DND-41 (cell line): Measurements from ENCODE around the gene SUMO2.
A peak's percentile ranks its signal among the peaks of the same experiment; 100 is the strongest.

Experiments
- ATAC-seq: fragments of 200-7000 bp; cut with Tn5 transposase; 3 replicates; pipeline ENCODE4 v1.9.1; 2021; ENCODE audit warnings: low read depth; ENCODE audit not compliant: insufficient read depth
- DNase-seq: peaks from one replicate; pipeline ENCODE4 v3.0.0-alpha.2; 2020
- H2AFZ ChIP-seq: 2 replicates; pipeline ENCODE4 v1.6.0; 2012; ENCODE audit warnings: low read depth, low read length
- H3K27ac ChIP-seq: 2 replicates; pipeline ENCODE4 v1.5.1; 2012; ENCODE audit warnings: low read length, inconsistent platforms
- H3K27me3 ChIP-seq: fragments of 200-600 bp; sonication (generic); 2 replicates; pipeline ENCODE4 v1.6.0; 2012; ENCODE audit warnings: low read length, mild to moderate bottlenecking, inconsistent platforms; ENCODE audit not compliant: insufficient read depth, poor library complexity
- H3K36me3 ChIP-seq: 2 replicates; pipeline ENCODE4 v1.5.1; 2012; ENCODE audit warnings: low read length, inconsistent platforms; ENCODE audit not compliant: insufficient read depth
- H3K4me1 ChIP-seq: 2 replicates; pipeline ENCODE4 v1.5.1; 2012; ENCODE audit warnings: mild to moderate bottlenecking, low read length; ENCODE audit not compliant: insufficient read depth
- H3K4me2 ChIP-seq: 2 replicates; pipeline ENCODE4 v1.6.0; 2012; ENCODE audit warnings: mild to moderate bottlenecking, moderate library complexity, low read length, inconsistent platforms; ENCODE audit not compliant: insufficient read depth
- H3K4me3 ChIP-seq, 2 experiments: fragments of 200-600 bp in 1 of 2; shearing (Covaris generic) in 1 of 2; 2 replicates each; pipeline ENCODE4 v1.5.1; 2012 to 2016; ENCODE audit warnings: inconsistent platforms in 2 of 2, low read length in 2 of 2, mild to moderate bottlenecking in 2 of 2, low read depth in 1 of 2, moderate library complexity in 1 of 2
- H3K79me2 ChIP-seq: 2 replicates; pipeline ENCODE4 v1.6.0; 2012; ENCODE audit warnings: low read length, inconsistent platforms; ENCODE audit not compliant: insufficient read depth
- H3K9ac ChIP-seq: 2 replicates; pipeline ENCODE4 v1.6.0; 2012; ENCODE audit warnings: low read depth, mild to moderate bottlenecking, inconsistent platforms, low read length, moderate library complexity
- H3K9me3 ChIP-seq: 2 replicates; pipeline ENCODE4 v1.5.1; 2012; ENCODE audit warnings: low read length, moderate library complexity, mild to moderate bottlenecking, inconsistent platforms; ENCODE audit not compliant: insufficient read depth, severe bottlenecking
- H4K20me1 ChIP-seq: 2 replicates; pipeline ENCODE4 v1.6.0; 2012; ENCODE audit warnings: low read length; ENCODE audit not compliant: insufficient read depth
- EZH2 ChIP-seq: IDR thresholded peaks from 3 replicates; pipeline ENCODE4 v1.6.1; 2012; ENCODE audit warnings: borderline replicate concordance, low read depth, mild to moderate bottlenecking, moderate library complexity, low read length, inconsistent platforms; ENCODE audit not compliant: severe bottlenecking
- TF ChIP-seq, protein P1 (sequence below): IDR thresholded peaks from 2 replicates; pipeline ENCODE4 v1.5.1; 2012; ENCODE audit warnings: borderline replicate concordance, low read length, moderate library complexity, mild to moderate bottlenecking; ENCODE audit not compliant: poor library complexity, severe bottlenecking; ENCODE audit errors: extremely low read depth

The SUMO2 gene

DNA sequence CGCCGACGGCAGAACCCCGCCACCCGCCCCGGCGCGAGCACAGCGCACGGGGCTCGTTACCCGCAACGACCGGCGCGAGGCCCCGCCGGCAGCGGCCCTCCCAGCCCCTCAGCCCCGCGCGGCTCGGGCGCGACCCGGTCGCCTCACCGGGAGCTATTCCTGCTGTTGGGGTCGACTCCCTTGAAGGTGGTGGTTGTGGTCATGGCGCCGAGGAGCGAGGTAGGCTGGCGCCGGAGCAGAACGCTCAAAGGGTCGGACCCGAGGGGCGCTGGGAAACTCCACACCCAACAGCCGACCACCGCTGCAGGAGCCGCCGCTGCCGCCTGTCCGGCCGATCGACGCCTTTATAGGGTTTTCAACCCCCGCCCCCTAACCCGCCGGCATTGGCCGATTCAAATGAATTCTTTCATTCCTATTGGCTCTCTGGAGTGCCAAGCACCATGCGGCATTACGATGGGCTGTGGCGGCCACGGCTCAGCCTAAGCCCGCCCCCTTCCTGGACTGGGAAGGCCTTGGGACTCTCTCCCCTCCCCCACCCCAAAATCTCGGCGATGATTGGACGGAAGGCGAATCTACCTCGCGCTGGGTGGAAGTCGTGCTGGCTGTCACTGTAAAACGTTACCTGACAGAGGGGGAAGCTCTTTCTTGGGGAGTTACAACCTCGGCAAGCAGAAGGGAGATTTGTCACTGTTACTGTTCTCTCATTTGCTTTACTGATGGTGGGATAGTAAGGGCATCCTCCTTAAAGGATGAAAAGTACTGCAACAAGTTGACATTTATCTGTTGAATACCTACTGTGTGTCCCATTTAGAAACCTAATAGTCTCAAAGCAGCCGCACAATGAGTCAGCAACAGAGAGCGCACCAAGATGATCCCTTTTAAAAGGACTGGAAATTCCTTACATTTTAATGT lies 28.3 kb downstream of the SUMO2 start, which contains the start of gene JPT1:
Gene JPT1 (minus strand): TSS at position 318 of the 912 bp plus-strand sequence. CDS start 115 bp downstream, at position 203.
- H3K27me3 ChIP-seq, result no peaks in the 10 kb centered on the region
- peak within 1 kb of the TSS; percentile 92 to 98 for H3K4me3 ChIP-seq
- peaks cover 12% of the 10 kb centered on the region; the same call in 1 of the 2 replicates for H4K20me1 ChIP-seq
- peak within 1 kb of the TSS; percentile 73 for H2AFZ ChIP-seq
- peaks cover 30% of the 10 kb centered on the region for H3K4me1 ChIP-seq
- H3K9ac ChIP-seq, result peak within 1 kb of the TSS; percentile 92
- TF ChIP-seq EZH2, result no peak
- TF ChIP-seq, protein P1, sequence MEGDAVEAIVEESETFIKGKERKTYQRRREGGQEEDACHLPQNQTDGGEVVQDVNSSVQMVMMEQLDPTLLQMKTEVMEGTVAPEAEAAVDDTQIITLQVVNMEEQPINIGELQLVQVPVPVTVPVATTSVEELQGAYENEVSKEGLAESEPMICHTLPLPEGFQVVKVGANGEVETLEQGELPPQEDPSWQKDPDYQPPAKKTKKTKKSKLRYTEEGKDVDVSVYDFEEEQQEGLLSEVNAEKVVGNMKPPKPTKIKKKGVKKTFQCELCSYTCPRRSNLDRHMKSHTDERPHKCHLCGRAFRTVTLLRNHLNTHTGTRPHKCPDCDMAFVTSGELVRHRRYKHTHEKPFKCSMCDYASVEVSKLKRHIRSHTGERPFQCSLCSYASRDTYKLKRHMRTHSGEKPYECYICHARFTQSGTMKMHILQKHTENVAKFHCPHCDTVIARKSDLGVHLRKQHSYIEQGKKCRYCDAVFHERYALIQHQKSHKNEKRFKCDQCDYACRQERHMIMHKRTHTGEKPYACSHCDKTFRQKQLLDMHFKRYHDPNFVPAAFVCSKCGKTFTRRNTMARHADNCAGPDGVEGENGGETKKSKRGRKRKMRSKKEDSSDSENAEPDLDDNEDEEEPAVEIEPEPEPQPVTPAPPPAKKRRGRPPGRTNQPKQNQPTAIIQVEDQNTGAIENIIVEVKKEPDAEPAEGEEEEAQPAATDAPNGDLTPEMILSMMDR, result no peak
- H3K79me2 ChIP-seq, result peaks cover 48% of the 10 kb centered on the region
- ATAC-seq (peak; percentile 95), DNase-seq (peak; percentile 99)
- no peaks in the 10 kb centered on the region for H3K9me3 ChIP-seq
- H3K36me3 ChIP-seq, result peaks cover 10% of the 10 kb centered on the region
- peak within 1 kb of the TSS; percentile 67 for H3K4me2 ChIP-seq
- peak within 1 kb of the TSS; percentile 85 for H3K27ac ChIP-seq

DNA sequence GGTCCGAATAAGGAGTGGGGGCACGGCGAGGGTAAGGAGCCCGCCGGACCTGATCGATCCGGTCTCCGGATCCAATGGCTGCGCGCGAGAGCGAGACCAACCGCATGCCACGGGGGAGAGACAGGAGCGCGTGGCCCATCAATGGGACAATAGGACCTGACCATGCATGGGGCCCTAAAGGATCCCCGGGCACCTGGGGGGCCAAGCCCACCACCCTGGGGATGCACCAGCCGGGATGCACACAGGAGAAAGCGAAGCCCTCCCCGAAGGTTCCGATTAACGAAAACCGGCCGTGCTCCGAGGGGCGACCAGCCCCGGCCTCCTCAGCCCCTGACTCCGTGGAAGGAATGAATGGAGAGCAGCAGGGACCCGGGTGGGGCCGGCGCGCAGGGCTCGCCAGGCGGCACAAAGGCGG lies 29.0 kb downstream of the SUMO2 start:
- TF ChIP-seq, protein P1, result no peak
- TF ChIP-seq EZH2, result no peak
- peaks cover 11% of the 10 kb centered on the region for H3K36me3 ChIP-seq
- peaks cover 12% of the 10 kb centered on the region; the same call in 1 of the 2 replicates for H4K20me1 ChIP-seq
- peak; percentile 40 for DNase-seq
- peak overlapping the region; percentile 85 for H3K27ac ChIP-seq
- H3K4me3 ChIP-seq, result peak overlapping the region; percentile 92 to 98
- peaks cover 30% of the 10 kb centered on the region for H3K4me1 ChIP-seq
- peak overlapping the region; percentile 67 for H3K4me2 ChIP-seq
- peak overlapping the region; percentile 92 for H3K9ac ChIP-seq
- ATAC-seq, result peak; percentile 0; the same call in 1 of the 3 replicates
- H3K9me3 ChIP-seq, result no peaks in the 10 kb centered on the region
- H2AFZ ChIP-seq, result peak overlapping the region; percentile 71
- no peaks in the 10 kb centered on the region for H3K27me3 ChIP-seq
- peaks cover 53% of the 10 kb centered on the region for H3K79me2 ChIP-seq

DNA sequence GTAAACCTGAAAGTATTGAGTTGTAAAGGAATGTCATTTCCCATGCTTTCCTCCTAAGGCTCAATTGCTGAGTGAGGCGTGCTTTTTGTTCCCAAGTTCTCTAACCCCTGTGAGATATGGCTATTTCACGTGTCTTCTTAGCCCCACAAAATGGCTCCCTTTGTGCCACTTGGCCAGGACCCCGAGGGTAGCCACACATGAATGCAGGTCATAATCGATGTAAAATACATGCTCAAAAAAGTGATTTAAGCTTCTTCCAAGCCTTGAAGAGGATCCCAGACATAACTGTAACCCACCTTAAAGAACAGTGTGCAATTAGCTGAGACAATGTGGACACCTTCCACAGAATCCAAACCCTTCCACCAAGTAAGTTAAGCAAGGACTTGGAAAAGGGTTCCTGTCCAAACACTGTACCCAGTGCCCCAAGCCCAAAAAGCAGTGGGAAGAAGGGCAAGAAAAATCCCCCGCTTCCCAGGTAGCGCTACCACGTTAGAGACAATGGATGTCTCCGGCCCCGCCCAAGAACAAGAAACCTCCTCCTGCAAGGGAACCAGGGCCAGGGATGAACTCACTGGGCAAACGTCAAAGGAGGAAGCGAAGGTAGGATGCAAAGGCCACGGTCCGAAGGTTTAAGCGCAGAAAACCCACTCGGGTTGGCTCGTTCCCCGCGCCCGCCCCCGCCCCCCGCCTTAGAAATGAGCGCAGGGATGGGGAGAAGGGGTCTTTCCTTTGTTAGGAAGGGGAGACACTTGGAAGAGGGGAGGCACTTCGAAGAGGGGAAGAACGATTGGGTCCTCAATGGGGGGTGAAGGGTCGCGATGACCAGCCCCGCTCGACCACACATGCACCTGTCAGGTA lies 29.6 kb downstream of the SUMO2 start:
- H4K20me1 ChIP-seq, result peaks cover 17% of the 10 kb centered on the region; the same call in 1 of the 2 replicates

More for the DNA sequence above, 29.6 kb downstream of the SUMO2 start:
- peak overlapping the region; percentile 92 for H3K9ac ChIP-seq
- DNase-seq (peak; percentile 53), ATAC-seq (no peak)
- no peaks in the 10 kb centered on the region for H3K27me3 ChIP-seq
- peak overlapping the region; percentile 85 for H3K27ac ChIP-seq
- no peaks in the 10 kb centered on the region for H3K9me3 ChIP-seq
- peak overlapping the region; percentile 71 for H2AFZ ChIP-seq
- H3K4me1 ChIP-seq, result peaks cover 30% of the 10 kb centered on the region
- H3K4me3 ChIP-seq, result peak overlapping the region; percentile 92 to 98
- peak overlapping the region; percentile 67 for H3K4me2 ChIP-seq
- TF ChIP-seq, protein P1, result no peak
- no peak for TF ChIP-seq EZH2
- peaks cover 59% of the 10 kb centered on the region for H3K79me2 ChIP-seq
- peaks cover 15% of the 10 kb centered on the region for H3K36me3 ChIP-seq
